MM.1S (cell line): ENCODE results near the gene CUL4B.

Source experiments
- EZH2 ChIP-seq: fragments of 300-600 bp; sonication (generic); optimal IDR thresholded peaks from 2 replicates; pipeline ENCODE3; 2017; ENCODE audit warnings: low read depth, mild to moderate bottlenecking, antibody characterized with exemption, low read length, mixed read lengths
- EZH2phosphoT487 ChIP-seq: fragments of 300-600 bp; sonication (generic); IDR thresholded peaks from 2 replicates; pipeline ENCODE4 v1.6.1; 2018; ENCODE audit warnings: antibody characterized with exemption, low read length
- TF ChIP-seq, protein P1 (sequence below): fragments of 300-600 bp; sonication (generic); IDR thresholded peaks from 2 replicates; pipeline ENCODE4 v1.5.1; 2016; ENCODE audit warnings: antibody characterized with exemption, low read length, mixed read lengths

DNA sequence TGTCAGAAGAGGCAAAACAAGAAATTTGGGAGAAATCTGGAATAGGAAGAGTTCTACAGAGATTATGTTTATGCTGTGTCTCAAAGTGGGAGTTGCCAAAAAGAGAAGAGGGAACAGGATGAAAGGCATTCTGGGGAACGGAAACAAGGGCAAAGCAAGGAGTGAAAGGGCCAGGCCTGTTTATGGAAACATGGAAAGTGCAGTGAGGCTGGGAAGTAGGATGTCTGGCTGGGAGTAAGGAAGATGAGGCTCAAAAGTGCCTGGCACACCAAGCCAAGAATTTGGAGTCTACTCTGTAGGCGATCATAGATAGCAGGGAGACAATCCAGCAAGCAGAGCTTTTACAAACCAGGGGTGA, 1.8 kb upstream of the CUL4B start:
- TF ChIP-seq EZH2, result no peak
- TF ChIP-seq, protein P1, sequence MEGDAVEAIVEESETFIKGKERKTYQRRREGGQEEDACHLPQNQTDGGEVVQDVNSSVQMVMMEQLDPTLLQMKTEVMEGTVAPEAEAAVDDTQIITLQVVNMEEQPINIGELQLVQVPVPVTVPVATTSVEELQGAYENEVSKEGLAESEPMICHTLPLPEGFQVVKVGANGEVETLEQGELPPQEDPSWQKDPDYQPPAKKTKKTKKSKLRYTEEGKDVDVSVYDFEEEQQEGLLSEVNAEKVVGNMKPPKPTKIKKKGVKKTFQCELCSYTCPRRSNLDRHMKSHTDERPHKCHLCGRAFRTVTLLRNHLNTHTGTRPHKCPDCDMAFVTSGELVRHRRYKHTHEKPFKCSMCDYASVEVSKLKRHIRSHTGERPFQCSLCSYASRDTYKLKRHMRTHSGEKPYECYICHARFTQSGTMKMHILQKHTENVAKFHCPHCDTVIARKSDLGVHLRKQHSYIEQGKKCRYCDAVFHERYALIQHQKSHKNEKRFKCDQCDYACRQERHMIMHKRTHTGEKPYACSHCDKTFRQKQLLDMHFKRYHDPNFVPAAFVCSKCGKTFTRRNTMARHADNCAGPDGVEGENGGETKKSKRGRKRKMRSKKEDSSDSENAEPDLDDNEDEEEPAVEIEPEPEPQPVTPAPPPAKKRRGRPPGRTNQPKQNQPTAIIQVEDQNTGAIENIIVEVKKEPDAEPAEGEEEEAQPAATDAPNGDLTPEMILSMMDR, result no peak
- TF ChIP-seq EZH2phosphoT487, result no peak
